HepG2 (cell line): ENCODE data around the gene BBC3. TPM values are rescaled to one million over a fixed set of nuclear protein-coding genes. Genes with fewer than 3 reads are reported as not detected.
A peak's percentile ranks its signal among the peaks of the same experiment; 100 is the strongest.

Experiments
- AGO2 ChIP-seq: fragments of 200-400 bp; formaldehyde crosslinking; optimal IDR thresholded peaks from 2 replicates; pipeline ENCODE3; 2017; ENCODE audit warnings: mild to moderate bottlenecking, low read depth, low read length, moderate library complexity
- ETV6 ChIP-seq: sonication (generic); formaldehyde crosslinking; conservative IDR thresholded peaks from 2 replicates; pipeline ENCODE4 v1.4.0; 2020; ENCODE audit warnings: missing genetic modification reagents
- HOXA3 ChIP-seq: sonication (generic); formaldehyde crosslinking; IDR thresholded peaks from 2 replicates; pipeline ENCODE4 v1.5.0; 2020; ENCODE audit warnings: missing genetic modification reagents
- KAT2B ChIP-seq: fragments of 150-350 bp; IDR thresholded peaks from 2 replicates; pipeline ENCODE4 v1.6.1; 2014; ENCODE audit warnings: low read depth, low read length, borderline replicate concordance
- KLF11 ChIP-seq: IDR thresholded peaks from 2 replicates; pipeline ENCODE4 v1.6.1; 2016; ENCODE audit warnings: missing compliant biosample characterization
- KLF13 ChIP-seq: sonication (generic); formaldehyde crosslinking; IDR thresholded peaks from 2 replicates; pipeline ENCODE4 v1.4.0; 2020; ENCODE audit warnings: mild to moderate bottlenecking, missing genetic modification reagents
- MIER3 ChIP-seq: IDR thresholded peaks from 2 replicates; pipeline ENCODE4 v1.6.1; 2016; ENCODE audit warnings: missing compliant biosample characterization, borderline replicate concordance
- MYNN ChIP-seq: sonication (generic); formaldehyde crosslinking; IDR thresholded peaks from 2 replicates; pipeline ENCODE4 v1.4.0; 2020; ENCODE audit warnings: mild to moderate bottlenecking, low read depth, missing genetic modification reagents
- SRY ChIP-seq: sonication (generic); formaldehyde crosslinking; IDR thresholded peaks from 2 replicates; pipeline ENCODE4 v1.8.0; 2022; ENCODE audit warnings: mild to moderate bottlenecking, missing genetic modification reagents
- ZBTB8A ChIP-seq: sonication (generic); formaldehyde crosslinking; IDR thresholded peaks from 2 replicates; pipeline ENCODE4 v1.4.0; 2020; ENCODE audit warnings: mild to moderate bottlenecking, low read depth, missing genetic modification reagents, borderline replicate concordance
- ZNF292 ChIP-seq: sonication (generic); formaldehyde crosslinking; IDR thresholded peaks from 2 replicates; pipeline ENCODE4 v1.8.1; 2022; ENCODE audit warnings: mild to moderate bottlenecking, low read depth, missing genetic modification reagents, borderline replicate concordance
- ZNF431 ChIP-seq: sonication (generic); formaldehyde crosslinking; IDR thresholded peaks from 2 replicates; pipeline ENCODE4 v1.9.0; 2022; ENCODE audit warnings: missing genetic modification reagents, low read depth, mild to moderate bottlenecking, borderline replicate concordance
- ZNF704 ChIP-seq: sonication (generic); formaldehyde crosslinking; IDR thresholded peaks from 2 replicates; pipeline ENCODE4 v1.8.1; 2023; ENCODE audit warnings: mild to moderate bottlenecking, inconsistent platforms, moderate library complexity, missing genetic modification reagents, borderline replicate concordance
- ZNF737 ChIP-seq: sonication (generic); formaldehyde crosslinking; IDR thresholded peaks from 2 replicates; pipeline ENCODE4 v1.5.0; 2020; ENCODE audit warnings: missing genetic modification reagents, mild to moderate bottlenecking, borderline replicate concordance
- ZNF784 ChIP-seq: sonication (generic); formaldehyde crosslinking; IDR thresholded peaks from 2 replicates; pipeline ENCODE4 v1.5.1; 2020; ENCODE audit warnings: missing genetic modification reagents, mild to moderate bottlenecking, borderline replicate concordance
- ZSCAN22 ChIP-seq: sonication (generic); formaldehyde crosslinking; IDR thresholded peaks from 2 replicates; pipeline ENCODE4 v1.4.0; 2020; ENCODE audit warnings: mild to moderate bottlenecking, missing genetic modification reagents
- polyA plus RNA-seq, 8 experiments: library from polyadenylated mRNA; depleted of rRNA in 3 of 8; stranded (reverse) in 7 of 8; unstranded in 1 of 8; fragments of >200 nt; fragmentation: Illumina TruSeq in 4 of 8; extraction: Trizol in 4 of 8; gene quantifications; 2 replicates each; pipeline versions ENCODE4 v1.2.1 to v1.2.3, GENCODE V29; 2011 to 2016; ENCODE audit warnings: low read depth in 4 of 8, missing spikeins in 1 of 8, mixed read lengths in 1 of 8; ENCODE audit not compliant: insufficient read depth in 1 of 8
- total RNA-seq, 5 experiments: library from RNA; depleted of rRNA; stranded (reverse); fragments of >200 nt; fragmentation: Illumina TruSeq; extraction: Trizol; gene quantifications; 2 replicates each; pipeline ENCODE4 v1.2.3, GENCODE V29; 2016; ENCODE audit warnings: low read depth in 1 of 5
- TF ChIP-seq, protein P1 (sequence below): sonication (generic); formaldehyde crosslinking; conservative IDR thresholded peaks from 2 replicates; pipeline ENCODE4 v1.4.0; 2020; ENCODE audit warnings: missing genetic modification reagents
- TF ChIP-seq, protein P2 (sequence below): sonication (generic); formaldehyde crosslinking; IDR thresholded peaks from 2 replicates; pipeline ENCODE4 v1.8.1; 2023; ENCODE audit warnings: mild to moderate bottlenecking, missing genetic modification reagents, borderline replicate concordance
- TF ChIP-seq, protein P3 (sequence below): sonication (generic); formaldehyde crosslinking; IDR thresholded peaks from 2 replicates; pipeline ENCODE4 v1.4.0; 2020; ENCODE audit warnings: missing genetic modification reagents, borderline replicate concordance
- TF ChIP-seq, protein P4 (sequence below): sonication (generic); formaldehyde crosslinking; IDR thresholded peaks from 2 replicates; pipeline ENCODE4 v1.8.0; 2022; ENCODE audit warnings: low read depth, missing genetic modification reagents

Gene BBC3
- total and polyA plus RNA-seq, 2 of the 13 experiments (the other 11 are each of a cell fraction or from before 2014, with no cell fraction given): 6.1 to 8.8 TPM

DNA sequence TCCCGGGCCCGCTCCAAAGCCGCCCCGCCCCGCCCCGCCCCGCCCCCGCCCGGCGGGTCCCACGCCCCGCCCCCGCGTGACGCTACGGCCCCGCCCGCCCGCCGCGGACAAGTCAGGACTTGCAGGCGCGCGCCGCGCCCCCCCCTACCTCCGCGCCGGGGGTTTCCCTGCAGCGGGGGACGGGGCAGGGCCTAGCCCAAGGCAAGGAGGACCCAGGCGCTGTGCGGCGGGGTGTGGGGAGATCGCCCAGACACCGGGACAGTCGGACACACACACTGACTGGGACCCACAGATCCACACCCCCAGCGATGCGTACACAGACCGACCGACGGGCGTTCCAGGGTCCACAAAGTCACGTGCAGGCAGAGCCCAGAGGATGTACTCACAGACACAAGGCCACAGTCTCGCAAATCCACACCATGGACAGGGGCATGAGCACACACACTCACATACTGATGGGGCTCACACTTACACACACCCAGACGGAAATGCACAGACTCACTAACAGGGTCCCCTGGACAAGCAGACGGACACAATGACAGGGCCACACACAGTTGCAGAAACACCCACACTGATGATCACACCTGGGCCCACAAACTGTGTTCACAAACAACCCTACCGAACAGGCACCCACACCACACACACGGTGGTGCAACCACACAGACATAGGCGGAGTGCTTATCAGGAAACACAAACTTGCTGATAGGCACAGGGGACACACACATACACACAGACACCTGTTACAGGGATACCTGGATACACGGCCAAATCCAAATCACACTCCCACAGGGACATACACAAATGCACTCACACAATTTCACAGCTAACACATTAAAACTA, 436 bp upstream of the BBC3 start (continued):
- TF ChIP-seq HOXA3: peak; percentile 81
- no peak; the same call in 1 of the 2 replicates for TF ChIP-seq ETV6 (CRISPR knock-in tag)
- no peak; the same call in 1 of the 2 replicates for TF ChIP-seq ZNF784 (CRISPR knock-in tag)
- TF ChIP-seq, protein P1, sequence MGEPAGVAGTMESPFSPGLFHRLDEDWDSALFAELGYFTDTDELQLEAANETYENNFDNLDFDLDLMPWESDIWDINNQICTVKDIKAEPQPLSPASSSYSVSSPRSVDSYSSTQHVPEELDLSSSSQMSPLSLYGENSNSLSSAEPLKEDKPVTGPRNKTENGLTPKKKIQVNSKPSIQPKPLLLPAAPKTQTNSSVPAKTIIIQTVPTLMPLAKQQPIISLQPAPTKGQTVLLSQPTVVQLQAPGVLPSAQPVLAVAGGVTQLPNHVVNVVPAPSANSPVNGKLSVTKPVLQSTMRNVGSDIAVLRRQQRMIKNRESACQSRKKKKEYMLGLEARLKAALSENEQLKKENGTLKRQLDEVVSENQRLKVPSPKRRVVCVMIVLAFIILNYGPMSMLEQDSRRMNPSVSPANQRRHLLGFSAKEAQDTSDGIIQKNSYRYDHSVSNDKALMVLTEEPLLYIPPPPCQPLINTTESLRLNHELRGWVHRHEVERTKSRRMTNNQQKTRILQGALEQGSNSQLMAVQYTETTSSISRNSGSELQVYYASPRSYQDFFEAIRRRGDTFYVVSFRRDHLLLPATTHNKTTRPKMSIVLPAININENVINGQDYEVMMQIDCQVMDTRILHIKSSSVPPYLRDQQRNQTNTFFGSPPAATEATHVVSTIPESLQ (CRISPR knock-in tag): no peak
- no peak for TF ChIP-seq MYNN (CRISPR knock-in tag)
- TF ChIP-seq ZNF737 (CRISPR knock-in tag): no peak
- TF ChIP-seq ZBTB8A (CRISPR knock-in tag): no peak
- TF ChIP-seq ZNF431 (CRISPR knock-in tag): peak; percentile 85; the same call in 1 of the 2 replicates
- TF ChIP-seq KAT2B: no peak
- TF ChIP-seq, protein P2, sequence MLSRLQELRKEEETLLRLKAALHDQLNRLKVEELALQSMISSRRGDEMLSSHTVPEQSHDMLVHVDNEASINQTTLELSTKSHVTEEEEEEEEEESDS (CRISPR knock-in tag): no peak
- TF ChIP-seq, protein P3, sequence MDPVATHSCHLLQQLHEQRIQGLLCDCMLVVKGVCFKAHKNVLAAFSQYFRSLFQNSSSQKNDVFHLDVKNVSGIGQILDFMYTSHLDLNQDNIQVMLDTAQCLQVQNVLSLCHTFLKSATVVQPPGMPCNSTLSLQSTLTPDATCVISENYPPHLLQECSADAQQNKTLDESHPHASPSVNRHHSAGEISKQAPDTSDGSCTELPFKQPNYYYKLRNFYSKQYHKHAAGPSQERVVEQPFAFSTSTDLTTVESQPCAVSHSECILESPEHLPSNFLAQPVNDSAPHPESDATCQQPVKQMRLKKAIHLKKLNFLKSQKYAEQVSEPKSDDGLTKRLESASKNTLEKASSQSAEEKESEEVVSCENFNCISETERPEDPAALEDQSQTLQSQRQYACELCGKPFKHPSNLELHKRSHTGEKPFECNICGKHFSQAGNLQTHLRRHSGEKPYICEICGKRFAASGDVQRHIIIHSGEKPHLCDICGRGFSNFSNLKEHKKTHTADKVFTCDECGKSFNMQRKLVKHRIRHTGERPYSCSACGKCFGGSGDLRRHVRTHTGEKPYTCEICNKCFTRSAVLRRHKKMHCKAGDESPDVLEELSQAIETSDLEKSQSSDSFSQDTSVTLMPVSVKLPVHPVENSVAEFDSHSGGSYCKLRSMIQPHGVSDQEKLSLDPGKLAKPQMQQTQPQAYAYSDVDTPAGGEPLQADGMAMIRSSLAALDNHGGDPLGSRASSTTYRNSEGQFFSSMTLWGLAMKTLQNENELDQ: no peak
- TF ChIP-seq KLF11 (CRISPR knock-in tag): no peak; the same call in 1 of the 2 replicates
- TF ChIP-seq AGO2: peak; percentile 61
- no peak for TF ChIP-seq SRY (CRISPR knock-in tag)
- TF ChIP-seq ZSCAN22 (CRISPR knock-in tag): no peak
- peak; percentile 96 for TF ChIP-seq KLF13 (CRISPR knock-in tag)
- peak; percentile 44; the same call in 1 of the 2 replicates for TF ChIP-seq ZNF292 (CRISPR knock-in tag)
- no peak for TF ChIP-seq ZNF704
- no peak; the same call in 1 of the 2 replicates for TF ChIP-seq MIER3
- TF ChIP-seq, protein P4, sequence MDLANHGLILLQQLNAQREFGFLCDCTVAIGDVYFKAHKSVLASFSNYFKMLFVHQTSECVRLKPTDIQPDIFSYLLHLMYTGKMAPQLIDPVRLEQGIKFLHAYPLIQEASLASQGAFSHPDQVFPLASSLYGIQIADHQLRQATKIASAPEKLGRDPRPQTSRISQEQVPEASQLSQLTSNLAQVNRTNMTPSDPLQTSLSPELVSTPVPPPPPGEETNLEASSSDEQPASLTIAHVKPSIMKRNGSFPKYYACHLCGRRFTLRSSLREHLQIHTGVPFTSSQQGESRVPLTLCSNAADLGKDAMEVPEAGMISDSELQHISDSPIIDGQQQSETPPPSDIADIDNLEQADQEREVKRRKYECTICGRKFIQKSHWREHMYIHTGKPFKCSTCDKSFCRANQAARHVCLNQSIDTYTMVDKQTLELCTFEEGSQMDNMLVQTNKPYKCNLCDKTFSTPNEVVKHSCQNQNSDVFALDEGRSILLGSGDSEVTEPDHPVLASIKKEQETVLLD (CRISPR knock-in tag): peak; percentile 74; the same call in 1 of the 2 replicates
